NOMO-1 treated with dmso at 0.1 percent for 144 hours (cell line): ENCODE results near the gene KREMEN2.

Experiments used
- DNase-seq: peaks from one replicate; lab custom pipeline; 2025; ENCODE audit not compliant: unreplicated experiment; lab: John Stamatoyannopoulos, UW

Gene KREMEN2

GRCh38 chr16:2976201-2976600, 12.1 kb downstream of the KREMEN2 start:
- no peak for DNase-seq

GRCh38 chr16:2976673-2977072, 12.6 kb downstream of the KREMEN2 start:
- no peak for DNase-seq

GRCh38 chr16:2977440-2977839, 13.4 kb downstream of the KREMEN2 start:
- DNase-seq = no peak

- DNase-seq = no peak
These were observed 15.7 kb downstream of the KREMEN2 start for GRCh38 chr16:2979669-2980226.

- DNase-seq = peak; percentile 82
These were observed 16.4 kb downstream of the KREMEN2 start, which contains the start of gene PKMYT1 for GRCh38 chr16:2980227-2981176. TSS of gene PKMYT1 (minus strand) at chr16:2980446. CDS start at chr16:2979657, 789 bp downstream.

GRCh38 chr16:2981177-2981898, 17.3 kb downstream of the KREMEN2 start:
- no peak for DNase-seq

GRCh38 chr16:2981899-2982250, 17.8 kb downstream of the KREMEN2 start:
- DNase-seq = no peak

GRCh38 chr16:2982402-2982801, 18.3 kb downstream of the KREMEN2 start:
- DNase-seq = no peak

- peak; percentile 61 for DNase-seq
These were observed 19.6 kb downstream of the KREMEN2 start for GRCh38 chr16:2983706-2984136.

- DNase-seq = no peak
These were observed 21.4 kb downstream of the KREMEN2 start for GRCh38 chr16:2985462-2985861.

- DNase-seq = no peak
These were observed 21.8 kb downstream of the KREMEN2 start for GRCh38 chr16:2985893-2986355.

- no peak for DNase-seq
These were observed 22.6 kb downstream of the KREMEN2 start for GRCh38 chr16:2986623-2987188.

GRCh38 chr16:2987286-2987685, 23.2 kb downstream of the KREMEN2 start:
- DNase-seq = no peak

GRCh38 chr16:2987833-2988232, 23.8 kb downstream of the KREMEN2 start:
- no peak for DNase-seq

- DNase-seq = no peak
These were observed 24.6 kb downstream of the KREMEN2 start for GRCh38 chr16:2988590-2989099.

GRCh38 chr16:2990891-2991290, 26.8 kb downstream of the KREMEN2 start:
- DNase-seq = no peak

GRCh38 chr16:2991566-2992261, 27.6 kb downstream of the KREMEN2 start:
- DNase-seq = no peak

GRCh38 chr16:2992383-2993081, 28.5 kb downstream of the KREMEN2 start:
- DNase-seq = no peak

GRCh38 chr16:2996298-2996697, 32.2 kb downstream of the KREMEN2 start:
- DNase-seq = no peak

GRCh38 chr16:2999929-3000328, 35.9 kb downstream of the KREMEN2 start:
- no peak for DNase-seq
